ENCODE results near the gene ZNF217.
"Not testable (repeated sequence)": the region's sequence is repeated elsewhere in the genome, so short reads cannot be mapped to it uniquely, and the experiment has no call there.

The ZNF217 gene

DNA sequence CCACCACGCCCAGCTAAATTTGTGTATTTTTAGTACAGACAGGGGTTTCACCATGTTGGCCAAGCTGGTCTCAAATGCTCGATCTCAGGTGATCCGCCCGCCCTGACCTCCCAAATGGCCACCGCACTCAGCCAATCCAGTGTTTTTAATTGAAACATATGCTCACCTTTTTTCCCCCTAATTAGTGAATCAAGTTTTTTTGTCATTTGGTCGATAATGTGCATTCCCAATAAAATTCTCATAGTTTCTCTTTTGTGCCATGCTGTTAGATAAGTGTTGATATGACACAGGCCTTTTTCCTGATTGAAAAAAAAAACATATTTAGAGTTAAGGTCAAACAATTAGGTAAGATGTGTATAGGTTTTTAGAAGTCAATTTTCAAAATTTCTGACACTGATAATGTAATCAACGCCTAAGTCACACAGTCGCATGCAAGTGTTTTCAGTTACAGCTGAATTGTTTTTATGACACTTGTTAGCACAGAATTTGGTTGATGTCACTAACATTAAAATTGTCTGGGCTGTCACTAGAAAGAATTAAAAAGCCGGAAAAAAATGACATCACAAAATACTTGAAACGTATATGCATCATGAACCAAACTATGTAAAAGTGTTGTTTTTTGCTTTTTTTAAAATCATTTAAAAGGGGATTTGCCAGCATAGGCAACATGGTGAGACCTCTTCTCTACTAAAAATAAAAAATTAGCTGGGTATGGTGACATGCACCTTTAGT lies 21.9 kb downstream of the ZNF217 start:
- DNase-seq (ENCODE audit: low spot score) = no peak
- TF ChIP-seq CTCF (IDR thresholded peaks at IDR 0.05; ENCODE audit: extremely low read depth, missing control alignments) = no peak

GRCh38 chr20:53570446-53571276 lies 23.0 kb downstream of the ZNF217 start:
- no peak for TF ChIP-seq CTCF (IDR thresholded peaks at IDR 0.05; ENCODE audit: extremely low read depth, missing control alignments)
- DNase-seq (ENCODE audit: low spot score) = no peak

- no peak for DNase-seq (ENCODE audit: low spot score)
- TF ChIP-seq CTCF (IDR thresholded peaks at IDR 0.05; ENCODE audit: extremely low read depth, missing control alignments) = no peak
These were observed 23.9 kb downstream of the ZNF217 start for GRCh38 chr20:53569606-53570307.

- no peak for TF ChIP-seq CTCF (IDR thresholded peaks at IDR 0.05; ENCODE audit: extremely low read depth, missing control alignments)
- no peak for DNase-seq (ENCODE audit: low spot score)
These were observed 24.6 kb downstream of the ZNF217 start for GRCh38 chr20:53569005-53569404.

DNA sequence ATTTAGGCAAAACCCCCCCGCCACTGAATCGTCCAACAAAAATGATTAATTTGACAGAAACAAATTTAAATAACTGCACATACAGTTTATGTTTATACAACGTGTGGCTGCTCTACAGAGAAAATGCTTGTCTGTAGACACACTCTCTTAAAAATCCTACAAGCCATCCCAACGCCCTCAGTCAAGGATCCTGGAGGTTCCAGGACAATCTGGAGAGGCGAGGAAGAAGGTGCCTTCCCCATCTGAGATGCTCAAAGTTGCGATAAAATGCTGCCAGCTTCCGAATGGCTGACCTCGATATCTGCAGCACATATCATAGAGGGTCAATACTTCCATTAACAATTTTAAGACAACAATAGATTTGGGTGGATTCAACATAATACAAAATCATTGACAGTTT lies 25.3 kb downstream of the ZNF217 start:
- no peak for DNase-seq (ENCODE audit: low spot score)

DNA sequence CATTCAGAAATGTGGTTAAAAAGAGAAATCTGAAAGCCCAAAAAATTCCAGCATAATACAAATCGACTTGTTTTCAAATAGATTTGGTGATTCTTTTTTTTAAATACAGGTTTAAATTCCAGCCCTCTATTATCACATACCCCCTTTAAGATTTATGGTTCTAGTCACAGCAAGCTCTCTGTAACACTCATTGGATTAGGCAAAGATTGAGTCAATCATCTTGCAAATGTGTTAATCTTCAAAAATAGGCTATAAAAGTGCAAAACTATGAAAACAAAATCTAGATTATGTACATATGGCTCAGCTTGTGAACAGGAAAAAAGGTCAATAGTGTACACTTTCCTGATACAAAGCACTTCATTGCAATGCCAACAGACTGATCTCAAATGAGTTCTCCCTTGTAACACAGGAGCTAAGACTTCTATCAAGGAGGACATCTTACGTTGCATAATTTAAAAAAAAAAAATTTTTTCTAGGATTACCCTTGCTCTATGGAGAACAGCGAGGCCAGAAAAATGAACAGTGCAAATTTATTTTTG lies 26.2 kb downstream of the ZNF217 start:
- no peak for DNase-seq (ENCODE audit: low spot score)
- TF ChIP-seq CTCF (IDR thresholded peaks at IDR 0.05; ENCODE audit: extremely low read depth, missing control alignments) = no peak

More for the DNA sequence above, 25.3 kb downstream of the ZNF217 start:
- no peak for TF ChIP-seq CTCF (IDR thresholded peaks at IDR 0.05; ENCODE audit: extremely low read depth, missing control alignments)

DNA sequence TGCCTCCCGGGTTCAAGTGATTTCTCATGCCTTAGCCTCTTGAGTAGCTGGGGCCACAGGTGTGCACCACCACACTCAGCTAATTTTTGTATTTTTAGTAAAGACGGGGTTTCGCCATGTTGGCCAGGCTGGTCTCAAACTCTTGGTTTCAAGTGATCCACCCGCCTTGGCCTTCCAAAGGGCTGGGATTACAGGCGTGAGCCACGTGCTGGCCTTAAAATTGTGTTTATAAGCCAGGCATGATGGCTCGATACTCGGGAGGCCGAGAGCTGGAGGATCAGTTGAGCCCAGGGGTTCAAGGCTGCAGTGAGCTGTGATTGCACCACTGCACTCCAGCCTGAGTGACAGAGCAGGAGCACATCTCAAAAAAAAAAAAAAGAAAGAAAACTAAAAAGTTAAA lies 27.0 kb downstream of the ZNF217 start:
- not testable (repeated sequence) for DNase-seq (ENCODE audit: low spot score)
